Mucosa of descending colon (tissue), 3 donors: Measurements from ENCODE around the gene INTS1. TPM values are rescaled to one million over a fixed set of nuclear protein-coding genes. Genes with fewer than 3 reads are reported as not detected.
"Not testable (repeated sequence)": the region's sequence is repeated elsewhere in the genome, so short reads cannot be mapped to it uniquely, and the experiment has no call there.

Experiments used
- ATAC-seq: fragments of 200-7000 bp; cut with Tn5 transposase; one replicate; pipeline ENCODE4 v1.9.1; 2020; ENCODE audit warnings: mild to moderate bottlenecking, moderate library complexity
- DNase-seq, 3 donors: peaks; one replicate each; pipeline ENCODE4 v3.0.0-alpha.2; 2020
- H3K36me3 ChIP-seq: fragments of 200-600 bp; one replicate; pipeline ENCODE4 v1.8.0; 2021; ENCODE audit warnings: low read depth, mild to moderate bottlenecking
- H3K4me1 ChIP-seq: fragments of 200-600 bp; one replicate; pipeline ENCODE4 v1.8.0; 2021; ENCODE audit warnings: low read depth, mild to moderate bottlenecking
- H3K4me3 ChIP-seq: fragments of 200-600 bp; one replicate; pipeline ENCODE4 v1.8.0; 2021; ENCODE audit warnings: mild to moderate bottlenecking
- H3K9me3 ChIP-seq: fragments of 200-600 bp; one replicate; pipeline ENCODE4 v1.8.0; 2021; ENCODE audit warnings: mild to moderate bottlenecking
- intact Hi-C, 2 donors: fragments of 100-400 bp; cut with DNase I in 1 of 2; cut with micrococcal nuclease in 1 of 2; formaldehyde crosslinking; loops; one replicate each; pipeline versions ENCODE4 v1.11.0 to v1.11.1; 2022; cut with DNase I, micrococcal nuclease
- total RNA-seq, 3 donors: library from RNA; stranded (reverse); fragmentation: NEBNext Ultra II Directional in 2 of 3; extraction: Animal tissue kit (Norgen Biotek cat#: 25700) in 2 of 3; gene quantifications; one replicate each; pipeline versions ENCODE4 v1.2.1 to v1.2.4, GENCODE V29; 2021 to 2023
- TF ChIP-seq, protein P1 (sequence below): fragments of 200-600 bp; IDR thresholded peaks from one replicate; pipeline ENCODE4 v1.8.0; 2022; ENCODE audit warnings: antibody characterized with exemption, mild to moderate bottlenecking
- donor health status: DM: no; HTN: no; CAD: no; lungs with moderate emphysema.
- donor health status: DM: no; HTN: no; CAD: no.
- donor health status: DM: no; HTN: yes; CAD: no.

Gene INTS1
- total RNA-seq, 3 donors from 2014 or later: 79.6 to 94.3 (median 88.0) TPM

DNA sequence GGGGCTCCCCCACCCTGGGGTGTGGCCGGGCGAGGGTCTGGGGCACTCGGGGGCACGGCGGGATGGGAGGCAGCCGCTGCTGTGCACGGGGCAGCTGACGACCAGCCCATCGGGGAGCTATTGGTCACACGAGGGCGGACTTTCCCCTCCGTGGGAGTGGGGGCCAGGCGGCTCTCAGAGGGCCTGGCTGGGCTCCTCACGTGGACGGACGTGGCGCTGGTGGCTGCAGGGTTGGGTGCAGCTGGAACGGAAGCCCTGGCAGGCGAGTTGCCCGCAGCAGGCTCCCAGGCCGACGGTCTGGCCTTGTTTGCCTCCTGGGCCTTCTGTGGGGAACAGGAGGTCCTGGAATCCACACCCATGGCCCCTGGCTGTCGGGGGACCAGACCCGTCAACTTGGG lies 59.3 kb downstream of the INTS1 start:
- no peak for DNase-seq
- H3K4me3 ChIP-seq: no peak overlapping the region
- H3K4me1 ChIP-seq: no peaks in the 10 kb centered on the region
- intact Hi-C loops: no loop called here
- no peak for ATAC-seq
- TF ChIP-seq, protein P1, sequence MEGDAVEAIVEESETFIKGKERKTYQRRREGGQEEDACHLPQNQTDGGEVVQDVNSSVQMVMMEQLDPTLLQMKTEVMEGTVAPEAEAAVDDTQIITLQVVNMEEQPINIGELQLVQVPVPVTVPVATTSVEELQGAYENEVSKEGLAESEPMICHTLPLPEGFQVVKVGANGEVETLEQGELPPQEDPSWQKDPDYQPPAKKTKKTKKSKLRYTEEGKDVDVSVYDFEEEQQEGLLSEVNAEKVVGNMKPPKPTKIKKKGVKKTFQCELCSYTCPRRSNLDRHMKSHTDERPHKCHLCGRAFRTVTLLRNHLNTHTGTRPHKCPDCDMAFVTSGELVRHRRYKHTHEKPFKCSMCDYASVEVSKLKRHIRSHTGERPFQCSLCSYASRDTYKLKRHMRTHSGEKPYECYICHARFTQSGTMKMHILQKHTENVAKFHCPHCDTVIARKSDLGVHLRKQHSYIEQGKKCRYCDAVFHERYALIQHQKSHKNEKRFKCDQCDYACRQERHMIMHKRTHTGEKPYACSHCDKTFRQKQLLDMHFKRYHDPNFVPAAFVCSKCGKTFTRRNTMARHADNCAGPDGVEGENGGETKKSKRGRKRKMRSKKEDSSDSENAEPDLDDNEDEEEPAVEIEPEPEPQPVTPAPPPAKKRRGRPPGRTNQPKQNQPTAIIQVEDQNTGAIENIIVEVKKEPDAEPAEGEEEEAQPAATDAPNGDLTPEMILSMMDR: no peak
- H3K9me3 ChIP-seq: no peaks in the 10 kb centered on the region
- no peaks in the 10 kb centered on the region for H3K36me3 ChIP-seq

DNA sequence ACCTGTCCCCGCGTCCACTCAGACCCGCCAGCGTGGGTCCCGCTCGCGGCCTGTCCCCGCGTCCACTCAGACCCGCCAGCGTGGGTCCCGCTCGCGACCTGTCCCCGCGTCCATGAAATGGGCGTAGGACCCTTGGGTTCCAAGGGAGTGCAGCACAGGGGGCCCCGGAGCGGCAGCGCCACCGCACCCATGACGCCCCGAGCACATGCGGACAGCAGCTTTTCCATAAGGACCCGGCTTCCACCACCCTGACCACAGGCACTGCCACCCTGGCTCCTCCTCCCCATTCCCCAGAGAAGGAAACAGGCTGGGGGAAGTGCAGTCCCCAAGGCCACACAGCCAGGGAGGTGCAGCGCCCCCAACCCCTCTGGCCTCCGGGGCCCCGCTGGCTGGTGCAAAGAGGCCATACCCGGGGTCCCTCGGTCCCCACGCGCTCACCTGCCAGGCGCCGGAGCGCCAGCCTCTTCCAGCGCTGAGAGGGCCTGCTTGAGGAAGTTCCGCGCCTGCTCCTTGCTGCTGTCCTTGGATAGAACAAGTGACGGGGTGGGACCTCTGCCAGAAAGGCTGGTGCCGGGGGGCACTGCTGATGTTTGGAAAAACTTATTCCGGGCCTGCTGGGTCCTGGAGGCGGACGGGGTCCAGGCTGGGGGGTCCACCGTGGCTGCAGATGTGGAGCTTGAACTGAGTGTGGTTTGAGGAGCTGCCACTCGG lies 59.8 kb downstream of the INTS1 start:
- ATAC-seq (no peak), DNase-seq (no peak)
- Histone ChIP-seq H3K4me1 (no peaks in the 10 kb centered on the region), H3K36me3 (no peaks in the 10 kb centered on the region), H3K9me3 (no peaks in the 10 kb centered on the region), H3K4me3 (no peak overlapping the region)
- intact Hi-C loops: no loop called here
- TF ChIP-seq, protein P1: no peak

DNA sequence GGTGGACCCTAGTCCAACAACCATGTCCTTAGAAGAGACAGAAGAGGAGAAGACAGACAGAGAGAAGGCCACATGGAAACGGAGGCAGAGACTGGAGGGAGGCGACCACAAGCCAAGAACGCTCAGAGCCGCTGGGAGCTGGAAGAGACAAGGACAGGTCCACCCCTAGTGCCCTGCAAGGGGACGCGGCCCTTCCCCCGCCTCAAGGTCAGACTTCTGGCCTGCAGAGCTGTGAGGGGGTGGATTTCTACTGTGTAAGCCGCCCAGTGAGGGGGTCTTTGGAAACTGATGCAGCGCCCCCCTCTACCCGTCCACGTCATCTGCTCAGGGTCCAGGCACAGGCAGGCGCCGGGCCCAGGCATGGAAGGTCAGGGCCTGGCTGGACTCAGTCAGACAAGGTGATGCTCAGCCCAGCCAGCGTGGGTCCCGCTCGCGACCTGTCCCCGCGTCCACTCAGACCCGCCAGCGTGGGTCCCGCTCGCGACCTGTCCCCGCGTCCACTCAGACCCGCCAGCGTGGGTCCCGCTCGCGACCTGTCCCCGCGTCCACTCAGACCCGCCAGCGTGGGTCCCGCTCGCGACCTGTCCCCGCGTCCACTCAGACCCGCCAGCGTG lies 60.5 kb downstream of the INTS1 start:
- DNase-seq, H3K4me3 ChIP-seq, intact Hi-C loops, ATAC-seq, H3K4me1 ChIP-seq, H3K36me3 ChIP-seq, H3K9me3 ChIP-seq: not testable (repeated sequence)

DNA sequence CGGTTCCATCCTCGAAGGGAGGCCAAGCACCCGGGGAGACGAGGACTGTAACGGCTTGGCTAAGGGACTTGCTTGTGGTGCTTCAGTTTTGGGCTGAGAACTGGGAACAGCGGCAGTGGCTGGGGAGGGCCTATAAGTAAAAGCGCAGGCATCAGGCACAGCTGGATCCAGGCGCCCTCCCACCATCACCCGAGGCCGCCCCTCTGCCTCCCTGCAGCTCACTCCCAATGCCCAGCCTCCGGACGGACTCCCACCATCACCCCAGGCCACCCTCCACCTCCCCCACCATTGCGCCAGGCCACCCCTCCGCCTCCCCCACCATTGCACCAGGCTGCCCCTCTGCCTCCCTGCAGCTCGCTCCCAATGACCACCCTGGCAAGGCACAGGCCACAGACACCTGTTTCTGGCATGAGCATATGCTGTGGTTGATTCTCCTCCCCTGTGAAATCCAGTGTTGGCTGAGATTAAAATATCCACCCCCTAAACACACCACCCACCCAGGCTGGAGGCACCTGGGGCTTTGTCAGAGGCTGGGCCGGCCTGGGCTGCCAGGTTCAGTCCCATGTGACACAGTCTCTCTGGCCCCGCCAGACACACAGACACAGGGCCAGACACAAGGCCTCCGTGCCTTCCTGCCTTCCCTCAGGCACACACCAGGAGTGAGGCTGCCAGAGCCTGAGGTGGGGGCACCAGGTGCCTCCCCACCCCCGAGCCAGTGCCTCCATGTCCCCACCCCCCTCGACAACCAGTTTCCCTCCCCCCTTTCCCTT lies 61.6 kb downstream of the INTS1 start:
- TF ChIP-seq, protein P1: no peak
- DNase-seq: no peak
- H3K4me1 ChIP-seq: no peaks in the 10 kb centered on the region
- intact Hi-C loops: no loop called here
- no peak for ATAC-seq
- H3K9me3 ChIP-seq: no peaks in the 10 kb centered on the region
- H3K4me3 ChIP-seq: no peak overlapping the region
- H3K36me3 ChIP-seq: no peaks in the 10 kb centered on the region

DNA sequence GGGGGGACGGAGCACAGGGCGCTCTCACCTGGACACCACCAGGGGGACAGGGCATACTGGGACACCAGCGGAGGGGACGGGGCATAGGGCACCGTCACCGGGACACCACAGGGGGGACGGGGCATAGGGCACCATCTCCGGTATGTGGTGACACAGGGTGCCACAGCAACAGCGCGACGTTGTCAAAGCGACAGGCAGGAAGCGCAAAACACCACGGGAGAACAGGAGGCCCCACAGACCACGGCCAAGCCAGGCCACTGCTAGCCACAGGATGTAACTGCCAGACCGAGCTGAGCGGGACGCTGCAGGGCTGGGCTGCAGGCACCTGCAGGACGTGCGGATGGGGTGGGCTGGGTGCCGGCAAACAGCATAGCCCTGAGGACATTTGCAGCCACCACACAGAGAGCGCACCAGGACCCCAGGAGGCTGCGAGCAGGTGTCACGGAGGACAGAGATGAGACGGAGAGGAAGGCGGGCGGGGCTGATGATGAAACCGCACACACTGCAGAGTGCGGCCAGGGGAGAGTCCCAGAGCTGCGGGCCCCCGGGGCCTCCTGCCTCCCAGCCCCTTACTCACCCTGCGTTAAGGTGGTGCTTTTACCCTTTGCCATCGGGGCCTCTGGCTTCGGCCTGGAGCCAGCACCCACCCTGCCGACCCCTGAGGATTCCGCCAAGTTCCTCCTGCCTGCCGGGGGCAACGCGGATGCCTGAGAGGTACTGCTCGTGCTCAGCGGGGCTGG lies 62.4 kb downstream of the INTS1 start:
- Histone ChIP-seq H3K4me3 (no peak overlapping the region), H3K4me1 (no peaks in the 10 kb centered on the region), H3K36me3 (no peaks in the 10 kb centered on the region), H3K9me3 (no peaks in the 10 kb centered on the region)
- intact Hi-C loops: no loop called here
- ATAC-seq (no peak), DNase-seq (no peak)
- TF ChIP-seq, protein P1: no peak
